Forelimb muscle (tissue), 1 donor: ENCODE data around the gene ZNF169. TPM values are rescaled to one million over a fixed set of nuclear protein-coding genes. Genes with fewer than 3 reads are reported as not detected.
"Not testable (repeated sequence)": the region's sequence is repeated elsewhere in the genome, so short reads cannot be mapped to it uniquely, and the experiment has no call there.

Experiments used
- DNase-seq: peaks from one replicate; pipeline ENCODE4 v3.0.0-alpha.2; 2013; ENCODE audit warnings: low read depth
- polyA plus RNA-seq: library from polyadenylated mRNA; unstranded; fragments of 120-200 nt; gene quantifications from one replicate; pipeline ENCODE4 v1.2.1, GENCODE V29; 2013; ENCODE audit not compliant: insufficient read length

ZNF169 gene
- 4.3 TPM for polyA plus RNA-seq

GRCh38 chr9:94259077-94259862 is at the start of gene ZNF169:
Gene ZNF169, plus strand, starts transcription at chr9:94259298. Its CDS starts 19,515 bp downstream, at chr9:94278813.
- peak; percentile 50 for DNase-seq

DNA sequence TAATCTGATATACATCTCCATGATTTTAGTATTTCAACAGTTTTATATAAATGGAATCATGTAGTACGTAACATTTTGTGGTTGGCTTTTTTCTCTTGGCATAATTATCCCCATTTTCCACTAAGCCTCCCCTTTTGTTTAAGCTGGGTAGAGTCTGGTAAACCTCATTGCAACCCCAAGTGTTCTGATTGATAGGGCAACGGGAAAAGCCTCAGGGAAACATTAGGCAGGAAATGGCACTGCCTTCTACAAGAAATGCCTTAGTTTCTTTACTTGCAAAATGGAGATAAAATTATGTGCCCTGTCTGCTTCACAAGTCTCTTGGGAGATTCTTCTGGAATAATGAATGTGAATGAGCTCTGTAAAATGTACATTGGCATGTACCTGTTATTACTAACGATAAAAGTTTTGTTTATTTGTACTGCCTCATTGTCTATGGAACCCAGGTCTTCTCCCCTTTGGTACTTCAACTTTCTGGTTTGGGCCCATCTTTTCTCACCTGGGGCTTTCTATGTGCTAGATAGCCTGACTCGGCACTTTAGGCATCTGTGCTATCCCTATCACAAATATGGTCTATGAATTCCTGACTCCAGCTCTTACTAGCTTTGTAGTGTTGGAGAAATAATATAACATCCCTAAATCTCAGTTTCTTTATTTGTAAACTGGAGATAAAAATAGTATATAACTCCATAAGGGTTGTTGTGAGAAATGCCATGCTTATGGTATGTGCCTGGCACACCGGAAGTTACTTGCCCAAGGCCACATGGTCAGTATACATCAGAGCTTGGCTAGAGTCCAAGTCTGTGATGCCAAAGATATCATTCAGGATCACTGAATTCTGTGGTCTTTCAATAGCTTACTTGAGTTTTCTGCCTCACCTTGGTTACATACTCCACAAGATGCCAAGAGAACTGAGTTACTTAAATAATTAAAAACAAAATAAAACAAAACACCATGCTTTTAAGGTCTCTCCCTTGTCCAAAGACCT is 48.2 kb upstream of the ZNF169 start:
- DNase-seq: no peak

GRCh38 chr9:94212091-94212490 is 47.0 kb upstream of the ZNF169 start:
- DNase-seq: no peak

DNA sequence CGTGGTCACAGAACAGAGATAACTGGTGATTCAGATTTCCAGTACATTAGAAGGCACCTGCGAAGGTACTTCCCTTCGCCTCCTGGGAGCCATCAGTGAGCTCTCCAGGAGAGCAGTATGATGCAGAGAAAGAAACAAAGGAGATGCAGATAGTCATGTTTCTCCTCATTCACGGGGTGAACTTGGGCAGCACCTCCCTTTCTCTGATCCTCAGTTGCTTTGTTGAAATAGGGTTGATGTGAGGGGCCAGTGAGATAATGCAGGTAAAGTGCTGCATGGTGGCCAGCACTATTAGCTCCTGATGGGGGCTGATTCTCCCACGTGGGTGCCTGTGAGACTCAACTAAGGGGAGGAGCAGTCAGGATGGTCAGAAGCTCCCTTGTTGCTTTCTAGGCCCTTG is 46.6 kb upstream of the ZNF169 start:
- no peak for DNase-seq

DNA sequence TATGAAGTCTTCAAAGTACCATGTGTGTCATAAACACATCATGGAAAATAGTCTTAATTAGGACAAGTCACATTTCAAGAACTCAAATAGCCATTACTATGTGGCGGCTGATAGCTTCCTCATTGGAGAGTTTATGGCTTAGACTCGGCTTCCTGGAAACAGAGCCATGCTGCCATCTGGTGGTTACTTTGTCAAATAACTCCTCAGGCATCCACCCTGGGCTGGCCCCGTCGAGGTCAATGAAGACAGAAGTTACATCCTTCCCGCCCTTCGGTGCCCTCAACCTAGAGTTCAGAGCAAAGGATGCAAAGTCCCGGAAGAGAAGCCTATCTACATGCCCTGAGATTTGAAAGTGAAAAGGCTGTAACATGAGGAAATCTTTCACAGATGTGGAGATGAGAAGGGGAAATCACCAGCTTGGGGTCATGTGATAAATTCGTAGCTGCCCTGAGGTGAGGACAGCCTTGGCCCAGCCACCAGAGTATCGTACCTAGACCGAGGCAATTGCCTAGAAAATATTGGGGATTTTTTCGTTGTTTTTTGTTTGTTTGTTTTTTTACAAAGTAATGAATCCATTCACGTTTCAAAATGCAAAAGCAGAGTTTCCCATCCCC is 45.5 kb upstream of the ZNF169 start:
- peak; percentile 58 for DNase-seq

GRCh38 chr9:94222870-94223269 is 36.2 kb upstream of the ZNF169 start:
- no peak for DNase-seq

- not testable (repeated sequence) for DNase-seq
Measured at GRCh38 chr9:94225413-94225812, 33.7 kb upstream of the ZNF169 start.

GRCh38 chr9:94228616-94229015 is 30.5 kb upstream of the ZNF169 start:
- no peak for DNase-seq

GRCh38 chr9:94232428-94232827 is 26.7 kb upstream of the ZNF169 start:
- DNase-seq: no peak

GRCh38 chr9:94241098-94241497 is 18.0 kb upstream of the ZNF169 start:
- DNase-seq: not testable (repeated sequence)

DNA sequence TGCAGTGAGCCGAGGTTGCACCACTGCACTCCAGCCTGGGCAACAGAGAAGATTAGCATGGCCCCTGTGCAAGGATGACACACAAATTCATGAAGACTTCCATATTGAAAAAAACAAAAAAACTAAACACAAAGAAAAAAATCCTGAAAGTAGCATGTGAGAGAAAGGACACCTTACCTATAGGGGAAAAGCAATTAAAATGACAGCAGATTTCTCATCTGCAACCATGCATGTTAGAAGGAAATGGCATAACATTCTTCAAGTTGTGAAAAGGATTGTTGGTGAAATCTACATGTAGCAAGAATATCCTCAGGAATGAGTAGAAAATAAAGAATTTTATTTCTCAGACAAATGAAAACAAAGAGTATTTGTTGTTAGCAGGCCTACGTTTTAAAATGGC is 13.4 kb upstream of the ZNF169 start:
- no peak for DNase-seq

- DNase-seq: no peak
Measured at GRCh38 chr9:94250456-94250855, 8.6 kb upstream of the ZNF169 start.

DNA sequence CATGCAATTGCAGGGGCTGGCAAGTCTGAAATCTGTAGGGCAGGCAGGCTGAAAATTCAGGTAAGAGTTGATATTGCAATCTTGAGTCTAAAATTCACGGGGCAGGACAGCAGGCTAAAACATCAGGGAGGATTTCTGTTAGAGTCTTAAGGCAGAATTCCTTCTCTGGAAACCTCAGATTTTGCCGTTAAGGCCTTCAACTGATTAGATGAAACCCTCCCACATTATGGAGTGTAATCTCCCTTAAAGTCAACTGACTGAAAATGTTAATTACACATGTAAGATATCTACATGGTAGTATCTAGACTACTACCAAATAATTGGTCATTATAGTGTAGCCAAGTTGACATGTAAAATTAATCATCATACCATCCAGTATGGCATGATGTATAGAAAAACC is 3.1 kb upstream of the ZNF169 start:
- no peak for DNase-seq

DNA sequence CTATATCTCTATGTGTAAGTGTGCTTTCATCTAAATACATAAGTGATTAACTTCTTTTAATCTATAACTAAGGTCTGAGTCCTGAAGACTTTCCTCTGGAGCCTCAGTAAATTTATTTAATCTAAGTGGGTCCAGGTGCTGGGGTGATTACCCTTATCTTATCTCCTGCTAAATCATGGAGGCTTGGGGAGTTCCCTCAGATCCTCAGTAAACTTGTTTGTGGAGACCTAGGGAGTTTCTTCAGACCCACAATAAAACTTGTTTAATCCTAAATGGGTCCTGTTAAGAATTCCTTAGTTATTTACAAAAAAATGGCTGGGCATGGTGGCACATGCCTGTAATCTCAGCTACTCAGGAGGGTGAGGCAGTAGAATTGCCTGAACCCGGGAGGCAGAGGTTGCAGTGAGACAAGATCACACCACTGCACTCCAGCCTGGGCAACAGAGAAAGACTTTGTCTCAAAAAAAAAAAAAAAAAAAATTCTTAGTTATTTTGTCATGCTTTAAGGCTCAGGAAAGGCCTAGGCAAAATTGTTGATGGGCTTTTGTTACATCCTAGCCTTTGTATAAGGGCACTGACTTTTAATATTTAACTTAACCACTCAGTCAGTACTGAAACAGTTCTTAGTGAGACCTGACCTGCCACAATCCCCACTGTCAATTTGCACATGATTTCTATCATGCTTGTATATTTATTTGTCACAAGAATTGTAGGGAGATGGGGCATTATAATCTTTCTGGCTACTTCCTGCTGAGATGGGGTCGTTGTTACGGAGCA is 6.7 kb downstream of the ZNF169 start:
- DNase-seq: not testable (repeated sequence)

DNA sequence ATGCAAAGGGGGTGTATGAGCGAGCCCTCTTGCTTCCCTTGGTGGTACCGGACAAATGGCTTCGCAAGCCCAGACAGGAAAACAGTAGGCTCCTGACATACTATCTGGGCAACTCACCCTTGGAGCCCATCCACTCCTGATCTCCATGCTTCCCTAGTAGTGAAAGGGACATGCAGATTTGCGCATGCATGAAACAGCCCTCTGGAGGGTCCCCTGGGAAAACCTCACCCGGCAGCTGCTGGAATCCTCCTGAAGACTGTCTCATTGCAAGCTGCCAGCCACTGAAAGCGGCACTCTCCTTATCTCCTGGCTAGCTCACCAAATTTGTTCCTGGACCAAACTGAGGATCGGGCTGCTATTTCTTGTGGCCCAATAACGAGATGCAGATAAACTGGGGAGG is 10.2 kb downstream of the ZNF169 start:
- DNase-seq: no peak

DNA sequence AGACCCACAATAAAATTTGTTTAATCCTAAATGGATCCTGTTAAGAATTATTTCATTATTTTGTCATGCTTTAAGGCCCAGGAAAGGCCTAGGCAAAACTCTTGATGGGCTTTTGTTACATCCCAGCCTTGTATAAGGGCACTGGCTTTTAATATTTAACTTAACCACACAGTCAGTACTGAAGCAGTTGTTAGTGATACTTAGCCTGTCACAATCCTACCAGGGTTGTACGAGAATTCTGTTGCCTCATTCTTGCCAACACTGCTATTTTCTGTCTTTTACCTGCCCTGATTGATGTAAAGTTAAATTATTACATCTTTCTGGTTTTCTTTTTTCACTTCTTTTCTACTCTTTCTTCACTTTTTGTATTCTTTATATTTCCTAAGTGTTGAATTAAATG is 10.9 kb downstream of the ZNF169 start:
- no peak for DNase-seq

DNA sequence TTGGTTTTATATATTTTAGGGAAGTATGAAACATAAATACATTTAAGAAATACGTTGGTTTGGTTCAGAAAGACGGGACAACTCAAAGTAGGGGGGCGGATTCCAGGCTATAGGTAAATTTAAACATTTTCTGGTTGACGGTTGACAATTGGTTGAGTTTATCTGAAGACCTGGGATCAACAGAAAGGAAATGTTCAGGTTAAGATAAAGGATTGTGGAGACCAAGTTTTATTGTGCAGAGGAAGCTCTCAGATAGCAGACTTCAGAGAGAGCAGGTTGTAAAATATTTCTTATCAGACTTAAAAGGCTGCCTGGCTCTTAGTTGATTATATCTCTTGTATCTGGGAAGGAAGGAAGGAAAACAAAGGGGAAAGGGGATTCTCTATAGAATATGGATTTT is 17.9 kb downstream of the ZNF169 start:
- not testable (repeated sequence) for DNase-seq

DNA sequence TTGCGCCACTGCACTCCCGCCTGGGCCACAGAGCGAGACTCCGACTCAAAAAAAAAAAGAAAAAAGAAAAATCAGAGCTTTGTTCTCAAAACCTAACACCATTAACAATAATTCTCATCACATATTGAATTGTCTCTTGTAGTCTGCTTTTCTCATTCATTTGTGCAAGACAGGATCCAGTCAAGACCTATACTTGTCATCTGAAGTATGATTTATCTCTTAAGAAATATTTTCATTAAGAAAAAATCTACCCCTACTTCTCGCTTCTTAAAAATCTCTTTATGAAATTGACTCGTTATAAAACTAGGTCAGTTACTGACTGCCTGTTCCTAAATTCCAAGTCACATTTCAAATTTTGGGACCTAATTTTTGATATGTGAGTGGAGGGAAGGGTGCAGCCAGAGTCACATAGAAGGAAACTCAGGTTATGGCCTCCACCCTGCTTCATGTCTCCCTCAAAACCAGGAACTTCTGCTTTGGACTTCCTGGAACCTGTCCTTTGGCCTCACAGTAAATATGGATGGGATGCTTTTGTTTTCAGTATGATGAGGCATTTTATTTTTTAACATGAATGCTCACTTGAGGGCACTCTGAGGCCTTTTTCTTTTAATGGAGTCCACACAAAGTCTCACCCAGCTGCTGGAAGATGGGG is 18.9 kb downstream of the ZNF169 start:
- DNase-seq: no peak

DNA sequence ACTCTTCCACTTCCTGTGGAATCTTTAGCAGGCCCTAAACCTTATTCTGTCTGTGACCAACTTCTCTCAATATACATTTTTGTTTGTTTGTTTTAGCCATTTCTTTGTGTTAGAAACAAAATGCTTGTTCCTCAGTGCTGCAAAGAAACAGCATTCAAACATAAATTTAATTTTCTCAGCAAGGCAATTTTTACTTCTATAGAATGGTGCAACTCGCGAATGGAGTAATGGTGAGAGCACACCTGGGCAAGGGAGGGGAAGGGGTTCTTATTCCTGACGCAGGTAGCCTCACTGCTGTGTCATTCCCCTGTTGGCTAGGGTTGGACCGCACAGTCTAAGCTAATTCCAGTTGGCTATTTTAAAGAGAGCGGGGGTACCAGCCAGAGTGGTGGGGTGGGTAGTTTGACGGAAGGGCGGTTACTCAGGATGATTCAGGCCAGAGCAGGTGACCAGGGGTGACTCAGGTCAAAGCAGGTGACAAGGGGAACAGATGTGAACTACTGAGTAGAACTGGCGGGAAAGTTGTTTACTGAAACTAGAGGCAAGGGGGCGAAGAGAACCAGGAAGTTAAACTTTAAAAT is 21.4 kb downstream of the ZNF169 start:
- no peak for DNase-seq

GRCh38 chr9:94281101-94281500 is 22.0 kb downstream of the ZNF169 start:
- DNase-seq: no peak
